A549 (cell line): ENCODE measurements around the gene PRKCQ. TPM values are rescaled to one million over a fixed set of nuclear protein-coding genes. Genes with fewer than 3 reads are reported as not detected.
A peak's percentile ranks its signal among the peaks of the same experiment; 100 is the strongest.
"Not testable (repeated sequence)": the region's sequence is repeated elsewhere in the genome, so short reads cannot be mapped to it uniquely, and the experiment has no call there.

Source experiments
- ATAC-seq, 2 experiments: fragments of 200-7000 bp in 1 of 2; fragments of >200 bp in 1 of 2; cut with Nextera tagmentation in 1 of 2; cut with Tn5 transposase in 1 of 2; 3 replicates each; pipeline versions ENCODE4 v1.8.0 to v1.9.1; 2018 to 2020; ENCODE audit warnings: mild to moderate bottlenecking in 1 of 2, moderate library complexity in 1 of 2
- CTCF ChIA-PET: fragments of 300-600 bp; sonication (Branson Sonifier 250); formaldehyde crosslinking; extraction: SDS; loops from one replicate; lab custom pipeline; 2021; ENCODE audit warnings: antibody characterized with exemption, inconsistent platforms; lab: Yijun Ruan, JAX
- POLR2A ChIA-PET: fragments of 350-600 bp; formaldehyde crosslinking; extraction: SDS; loops from one replicate; lab custom pipeline; 2021; ENCODE audit warnings: antibody characterized with exemption, inconsistent platforms; lab: Yijun Ruan, JAX
- DNase-seq, 2 experiments: peaks; one replicate each; pipeline versions ENCODE4 v3.0.0 to v3.0.0-alpha.2; 2011 to 2016; ENCODE audit warnings: low read depth in 1 of 2, low spot score in 1 of 2
- FAIRE-seq: peaks from 2 replicates; lab custom pipeline; 2011; peaks lifted over from hg19 to GRCh38; lab: Jason Lieb, UNC
- H3K27ac ChIP-seq, 2 experiments: fragments of >200 bp; sonication (Bioruptor Twin); formaldehyde crosslinking; 3 replicates each; pipeline ENCODE4 v1.5.1; 2016 to 2017
- H3K4me1 ChIP-seq: fragments of >200 bp; sonication (Bioruptor Twin); formaldehyde crosslinking; 3 replicates; pipeline ENCODE4 v1.6.1; 2016
- H3K4me2 ChIP-seq: fragments of >200 bp; sonication (Bioruptor Twin); formaldehyde crosslinking; 3 replicates; pipeline ENCODE4 v1.6.1; 2016
- H3K4me3 ChIP-seq: fragments of >200 bp; sonication (Bioruptor Twin); formaldehyde crosslinking; 3 replicates; pipeline ENCODE4 v1.5.1; 2016
- H3K9me3 ChIP-seq: fragments of >200 bp; sonication (Bioruptor Twin); formaldehyde crosslinking; 3 replicates; pipeline ENCODE4 v1.6.1; 2016
- BHLHE40 ChIP-seq: IDR thresholded peaks from 2 replicates; pipeline ENCODE4 v1.6.1; 2012; ENCODE audit warnings: low read depth, low read length, inconsistent platforms
- CBX2 ChIP-seq: fragments of 200-600 bp; sonication (generic); IDR thresholded peaks from 2 replicates; pipeline ENCODE4 v1.6.1; 2016; ENCODE audit warnings: low read depth, mild to moderate bottlenecking, borderline replicate concordance
- CBX8 ChIP-seq: fragments of 200-600 bp; sonication (generic); IDR thresholded peaks from 2 replicates; pipeline ENCODE4 v1.6.1; 2016
- CEBPB ChIP-seq, 2 experiments: fragments of >200 bp in 1 of 2; sonication (Bioruptor Twin) in 1 of 2; formaldehyde crosslinking in 1 of 2; IDR thresholded peaks; 2 replicates each; pipeline ENCODE4 v1.6.1; 2012 to 2016
- CHD2 ChIP-seq: fragments of 150-350 bp; IDR thresholded peaks from 2 replicates; pipeline ENCODE4 v1.6.1; 2014; ENCODE audit warnings: low read length; ENCODE audit not compliant: partially characterized antibody
- CHD4 ChIP-seq: fragments of 200-600 bp; sonication (generic); IDR thresholded peaks from 2 replicates; pipeline ENCODE4 v1.6.1; 2016; ENCODE audit warnings: antibody characterized with exemption, mild to moderate bottlenecking, borderline replicate concordance
- EP300 ChIP-seq, 2 experiments: fragments of >200 bp; sonication (Bioruptor Twin); formaldehyde crosslinking; IDR thresholded peaks; 2 replicates in 1 of 2; 3 replicates in 1 of 2; pipeline ENCODE4 v1.6.1; 2016 to 2017
- ESRRA ChIP-seq: fragments of 150-350 bp; IDR thresholded peaks from 2 replicates; pipeline ENCODE4 v1.6.1; 2014; ENCODE audit warnings: mild to moderate bottlenecking, low read length, borderline replicate concordance
- FOSB ChIP-seq: fragments of 250-450 bp; sonication (Bioruptor Pico); IDR thresholded peaks from 2 replicates; pipeline ENCODE4 v1.5.0; 2020; ENCODE audit warnings: mild to moderate bottlenecking, moderate library complexity
- HOXA7 ChIP-seq: fragments of 250-450 bp; sonication (Bioruptor Pico); IDR thresholded peaks from 2 replicates; pipeline ENCODE4 v1.5.0; 2020; ENCODE audit warnings: mild to moderate bottlenecking, moderate library complexity
- HOXB13 ChIP-seq: fragments of 250-450 bp; sonication (Bioruptor Pico); IDR thresholded peaks from 2 replicates; pipeline ENCODE4 v1.5.0; 2020; ENCODE audit warnings: low read depth, mild to moderate bottlenecking, moderate library complexity
- NFE2L2 ChIP-seq: fragments of 150-350 bp; conservative IDR thresholded peaks from 2 replicates; pipeline ENCODE4 v1.6.1; 2014; ENCODE audit warnings: low read length
- POLR2AphosphoS2 ChIP-seq: conservative IDR thresholded peaks from 2 replicates; pipeline ENCODE4 v1.6.1; 2012; ENCODE audit warnings: low read length, improper control_type of control experiment, inconsistent platforms
- RAD21 ChIP-seq, 2 experiments: fragments of >200 bp in 1 of 2; sonication (Bioruptor Twin) in 1 of 2; formaldehyde crosslinking in 1 of 2; IDR thresholded peaks in 1 of 2; conservative IDR thresholded peaks in 1 of 2; 2 replicates in 1 of 2; 3 replicates in 1 of 2; pipeline ENCODE4 v1.6.1; 2012 to 2018; ENCODE audit warnings: inconsistent platforms in 1 of 2
- RARB ChIP-seq: fragments of 250-450 bp; sonication (Bioruptor Pico); IDR thresholded peaks from 2 replicates; pipeline ENCODE4 v1.8.0; 2021; ENCODE audit warnings: mild to moderate bottlenecking, moderate library complexity
- SMC3 ChIP-seq: fragments of >200 bp; sonication (Bioruptor Twin); formaldehyde crosslinking; IDR thresholded peaks from 3 replicates; pipeline ENCODE4 v1.6.1; 2018; ENCODE audit warnings: inconsistent platforms
- SREBF2 ChIP-seq: fragments of 450-650 bp; IDR thresholded peaks from 2 replicates; pipeline ENCODE4 v1.6.1; 2014; ENCODE audit warnings: mild to moderate bottlenecking, moderate library complexity
- TFCP2L1 ChIP-seq: fragments of 250-450 bp; sonication (Bioruptor Pico); IDR thresholded peaks from 2 replicates; pipeline ENCODE4 v1.5.0; 2021; ENCODE audit warnings: mild to moderate bottlenecking
- ZFP36 ChIP-seq: fragments of 450-650 bp; IDR thresholded peaks from 2 replicates; pipeline ENCODE4 v1.6.1; 2014; ENCODE audit warnings: borderline replicate concordance; ENCODE audit not compliant: partially characterized antibody
- ZSCAN20 ChIP-seq: fragments of 250-450 bp; sonication (Bioruptor Pico); IDR thresholded peaks from 2 replicates; pipeline ENCODE4 v1.8.0; 2022; ENCODE audit warnings: mild to moderate bottlenecking, moderate library complexity
- WGBS: methylation state at CpG from one replicate; pipeline ENCODE4 v1.1.6; 2017; ENCODE audit errors: missing lambda C conversion rate; 5-methylcytosine and 5-hydroxymethylcytosine counted together
- polyA plus RNA-seq, 4 experiments: library from polyadenylated mRNA; depleted of rRNA in 3 of 4; stranded (reverse); fragments of >200 nt; fragmentation: RNase III in 1 of 4; extraction: RNeasy Plus Mini Kit Qiagen cat#74134 plus additional on column Dnase treatment in 1 of 4; gene quantifications; 2 replicates in 3 of 4; 3 replicates in 1 of 4; pipeline ENCODE4 v1.2.3, GENCODE V29; 2011 to 2017
- TF ChIP-seq, protein P1 (sequence below): fragments of 250-450 bp; sonication (Bioruptor Pico); IDR thresholded peaks from 2 replicates; pipeline ENCODE4 v1.5.0; 2021; ENCODE audit warnings: mild to moderate bottlenecking, moderate library complexity, borderline replicate concordance
- TF ChIP-seq, protein P2 (sequence below): fragments of >200 bp; sonication (Bioruptor Twin); formaldehyde crosslinking; IDR thresholded peaks from 3 replicates; pipeline ENCODE4 v1.6.1; 2016
- TF ChIP-seq, protein P3 (sequence below): IDR thresholded peaks from 2 replicates; pipeline ENCODE4 v1.6.1; 2012; ENCODE audit warnings: low read depth, borderline replicate concordance
- TF ChIP-seq, protein P4 (sequence below): IDR thresholded peaks from 2 replicates; pipeline ENCODE4 v1.6.1; 2012

Gene PRKCQ
- polyA plus RNA-seq, 2 of the 4 experiments (the other 2 are of a cell fraction): 3.7 to 7.1 TPM

DNA sequence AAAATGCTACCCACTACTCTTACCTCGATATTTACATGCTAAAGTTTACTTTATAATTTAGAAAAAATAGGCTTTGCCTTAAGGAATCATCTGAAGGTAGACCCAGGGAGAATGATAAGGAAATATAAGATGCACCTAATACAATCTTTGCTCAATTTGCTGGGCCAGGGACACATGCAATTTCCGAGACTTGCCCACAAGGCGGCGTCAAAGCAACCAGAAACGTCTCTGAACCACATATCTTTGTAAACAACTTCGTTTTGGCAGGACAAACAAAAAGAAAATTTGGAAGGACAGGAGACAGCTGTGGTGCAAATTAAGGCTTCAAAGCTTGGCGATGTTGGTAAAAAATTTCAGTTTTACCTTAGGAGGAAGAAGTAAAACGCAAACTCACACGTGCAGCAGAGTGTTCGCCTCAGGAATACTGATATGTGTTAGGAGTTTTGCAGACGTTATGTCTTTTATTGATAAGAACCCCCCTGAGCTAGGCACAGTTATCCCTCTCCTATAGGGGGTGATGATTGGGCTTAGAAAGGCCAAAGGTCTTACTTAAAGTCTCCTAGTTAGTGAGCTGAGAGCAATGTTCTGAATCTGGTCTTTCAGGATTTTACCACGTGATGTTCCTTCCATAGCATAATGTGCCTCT is 134.3 kb downstream of the PRKCQ start (continued):
- TF ChIP-seq SMC3: peak; percentile 86

DNA sequence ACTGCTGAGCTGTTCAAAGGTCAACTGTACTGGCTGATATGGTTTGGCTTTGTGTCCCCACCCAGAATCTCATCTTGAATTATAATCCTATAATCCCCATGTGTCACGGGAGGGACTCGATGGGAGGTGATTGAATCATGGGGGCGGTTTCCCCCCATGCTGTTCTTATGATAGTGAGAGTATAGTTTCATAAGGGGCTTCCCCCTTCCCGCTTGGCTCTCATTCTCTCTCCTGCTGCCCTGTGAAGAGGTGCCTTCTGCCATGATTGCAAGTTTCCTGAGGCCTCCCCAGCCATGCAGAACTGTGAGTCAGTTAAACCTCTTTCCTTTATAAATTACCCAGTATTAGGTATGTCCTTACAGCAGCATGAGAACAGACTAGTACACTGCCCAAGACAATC is 140.2 kb downstream of the PRKCQ start:
- POLR2A ChIA-PET, H3K27ac ChIP-seq, ATAC-seq, H3K4me3 ChIP-seq, H3K4me1 ChIP-seq, FAIRE-seq, CTCF ChIA-PET, H3K4me2 ChIP-seq, H3K9me3 ChIP-seq, DNase-seq: not testable (repeated sequence)
- WGBS: 51% methylated on average over 4 of the region's 4 CpGs

DNA sequence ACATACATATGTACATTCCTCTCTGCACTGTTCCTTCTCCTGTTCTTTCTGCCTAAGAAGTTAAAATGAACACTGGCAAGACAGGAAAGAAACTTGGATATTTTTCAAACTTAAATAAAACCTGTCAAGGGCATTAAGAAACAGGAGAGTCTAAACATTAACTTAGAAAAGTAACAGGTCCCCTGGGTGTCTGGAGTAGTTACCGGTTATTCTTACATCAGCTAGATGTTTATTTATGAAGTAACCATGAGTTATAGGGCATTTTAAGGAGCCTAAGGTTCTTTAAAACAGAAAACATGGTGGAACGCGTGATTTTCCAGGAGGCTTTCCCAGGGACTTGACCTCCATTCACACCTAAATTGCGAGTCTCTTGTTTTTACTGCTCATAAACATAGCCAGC is 148.2 kb downstream of the PRKCQ start:
- 61% methylated on average over 4 of the region's 4 CpGs for WGBS
- no peak; a peak in 1 of 6 replicates for ATAC-seq

DNA sequence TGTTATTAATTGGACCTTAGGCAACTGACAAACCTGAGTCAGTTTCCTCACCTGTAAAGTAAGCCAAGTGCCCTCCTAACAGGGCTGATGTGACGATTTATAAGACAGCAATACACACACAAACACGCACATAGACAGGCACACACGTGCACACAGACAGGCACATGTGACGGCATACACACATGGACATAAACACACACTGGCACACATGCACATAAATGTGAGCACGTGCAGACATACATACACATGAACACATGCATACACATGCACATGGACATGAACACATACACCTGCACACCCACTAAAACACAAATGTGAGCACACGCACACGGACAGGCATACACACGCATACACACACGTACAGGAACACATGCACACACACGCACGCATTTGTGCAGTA is 148.9 kb downstream of the PRKCQ start:
- Histone ChIP-seq H3K27ac (no peak overlapping the region), H3K9me3 (no peaks in the 10 kb centered on the region), H3K4me2 (no peak overlapping the region), H3K4me1 (no peaks in the 10 kb centered on the region; the same call in 2 of the 3 replicates), H3K4me3 (no peak overlapping the region)
- TF ChIP-seq HOXB13 (CRISPR knock-in tag) (no peak), HOXA7 (CRISPR knock-in tag) (no peak), FOSB (CRISPR knock-in tag) (no peak), CBX8 (no peak), BHLHE40 (no peak), ZFP36 (no peak), ESRRA (no peak), TFCP2L1 (no peak), POLR2AphosphoS2 (no peak), EP300 (IDR thresholded peaks at IDR 0.05) (no peak), RARB (CRISPR knock-in tag) (no peak), ZSCAN20 (no peak), CBX2 (no peak), SREBF2 (no peak)
- TF ChIP-seq, protein P1, sequence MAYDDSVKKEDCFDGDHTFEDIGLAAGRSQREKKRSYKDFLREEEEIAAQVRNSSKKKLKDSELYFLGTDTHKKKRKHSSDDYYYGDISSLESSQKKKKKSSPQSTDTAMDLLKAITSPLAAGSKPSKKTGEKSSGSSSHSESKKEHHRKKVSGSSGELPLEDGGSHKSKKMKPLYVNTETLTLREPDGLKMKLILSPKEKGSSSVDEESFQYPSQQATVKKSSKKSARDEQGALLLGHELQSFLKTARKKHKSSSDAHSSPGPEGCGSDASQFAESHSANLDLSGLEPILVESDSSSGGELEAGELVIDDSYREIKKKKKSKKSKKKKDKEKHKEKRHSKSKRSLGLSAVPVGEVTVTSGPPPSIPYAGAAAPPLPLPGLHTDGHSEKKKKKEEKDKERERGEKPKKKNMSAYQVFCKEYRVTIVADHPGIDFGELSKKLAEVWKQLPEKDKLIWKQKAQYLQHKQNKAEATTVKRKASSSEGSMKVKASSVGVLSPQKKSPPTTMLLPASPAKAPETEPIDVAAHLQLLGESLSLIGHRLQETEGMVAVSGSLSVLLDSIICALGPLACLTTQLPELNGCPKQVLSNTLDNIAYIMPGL: no peak
- TF ChIP-seq, protein P2, sequence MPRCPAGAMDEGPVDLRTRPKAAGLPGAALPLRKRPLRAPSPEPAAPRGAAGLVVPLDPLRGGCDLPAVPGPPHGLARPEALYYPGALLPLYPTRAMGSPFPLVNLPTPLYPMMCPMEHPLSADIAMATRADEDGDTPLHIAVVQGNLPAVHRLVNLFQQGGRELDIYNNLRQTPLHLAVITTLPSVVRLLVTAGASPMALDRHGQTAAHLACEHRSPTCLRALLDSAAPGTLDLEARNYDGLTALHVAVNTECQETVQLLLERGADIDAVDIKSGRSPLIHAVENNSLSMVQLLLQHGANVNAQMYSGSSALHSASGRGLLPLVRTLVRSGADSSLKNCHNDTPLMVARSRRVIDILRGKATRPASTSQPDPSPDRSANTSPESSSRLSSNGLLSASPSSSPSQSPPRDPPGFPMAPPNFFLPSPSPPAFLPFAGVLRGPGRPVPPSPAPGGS: no peak
- TF ChIP-seq, protein P3, sequence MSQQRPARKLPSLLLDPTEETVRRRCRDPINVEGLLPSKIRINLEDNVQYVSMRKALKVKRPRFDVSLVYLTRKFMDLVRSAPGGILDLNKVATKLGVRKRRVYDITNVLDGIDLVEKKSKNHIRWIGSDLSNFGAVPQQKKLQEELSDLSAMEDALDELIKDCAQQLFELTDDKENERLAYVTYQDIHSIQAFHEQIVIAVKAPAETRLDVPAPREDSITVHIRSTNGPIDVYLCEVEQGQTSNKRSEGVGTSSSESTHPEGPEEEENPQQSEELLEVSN: no peak
- WGBS: 73% methylated on average over 11 of the region's 11 CpGs
- ChIA-PET CTCF (interaction anchor here (1.5 kb wide), 1 partner anchor 237 kb away, joined by 5 read pairs; no protein-coding TSS in a partner anchor), POLR2A (no interaction called here)
- FAIRE-seq (no peak), DNase-seq (no peak), ATAC-seq (no peak; a peak in 1 of 6 replicates)

More for the DNA sequence above, 148.2 kb downstream of the PRKCQ start:
- Histone ChIP-seq H3K4me1 (no peaks in the 10 kb centered on the region; the same call in 2 of the 3 replicates), H3K9me3 (no peaks in the 10 kb centered on the region), H3K4me3 (no peak overlapping the region), H3K4me2 (no peak overlapping the region), H3K27ac (no peak overlapping the region)
- no peak for DNase-seq
- CTCF ChIA-PET: interaction anchor here (1.2 to 1.5 kb wide), 2 partner anchors 14 to 237 kb away, joined by 3 to 5 read pairs; no protein-coding TSS in a partner anchor
- no peak for TF ChIP-seq CHD4
- no peak for TF ChIP-seq EP300 (IDR thresholded peaks at IDR 0.05)
- TF ChIP-seq NFE2L2: no peak
- TF ChIP-seq CEBPB (IDR thresholded peaks at IDR 0.05): no peak
- TF ChIP-seq, protein P3: no peak
- TF ChIP-seq RAD21 (conservative IDR thresholded peaks at IDR 0.05 in 1 of 2, IDR thresholded peaks at IDR 0.05 in 1 of 2): no peak
- TF ChIP-seq CHD2: no peak
- TF ChIP-seq, protein P4, sequence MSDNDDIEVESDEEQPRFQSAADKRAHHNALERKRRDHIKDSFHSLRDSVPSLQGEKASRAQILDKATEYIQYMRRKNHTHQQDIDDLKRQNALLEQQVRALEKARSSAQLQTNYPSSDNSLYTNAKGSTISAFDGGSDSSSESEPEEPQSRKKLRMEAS: no peak
- TF ChIP-seq, all 56 proteins: peak for 0
- POLR2A ChIA-PET: no interaction called here
- FAIRE-seq: no peak
